GM18909 (cell line): ENCODE data around the gene NECTIN1.
A peak's percentile ranks its signal among the peaks of the same experiment; 100 is the strongest.

Experiments
- ATAC-seq: cut with Tn5 transposase; IDR thresholded peaks from one replicate; pipeline ENCODE4 v1.9.1; 2021; ENCODE audit warnings: mild to moderate bottlenecking; ENCODE audit not compliant: unreplicated experiment, poor library complexity

Gene NECTIN1, protein sequence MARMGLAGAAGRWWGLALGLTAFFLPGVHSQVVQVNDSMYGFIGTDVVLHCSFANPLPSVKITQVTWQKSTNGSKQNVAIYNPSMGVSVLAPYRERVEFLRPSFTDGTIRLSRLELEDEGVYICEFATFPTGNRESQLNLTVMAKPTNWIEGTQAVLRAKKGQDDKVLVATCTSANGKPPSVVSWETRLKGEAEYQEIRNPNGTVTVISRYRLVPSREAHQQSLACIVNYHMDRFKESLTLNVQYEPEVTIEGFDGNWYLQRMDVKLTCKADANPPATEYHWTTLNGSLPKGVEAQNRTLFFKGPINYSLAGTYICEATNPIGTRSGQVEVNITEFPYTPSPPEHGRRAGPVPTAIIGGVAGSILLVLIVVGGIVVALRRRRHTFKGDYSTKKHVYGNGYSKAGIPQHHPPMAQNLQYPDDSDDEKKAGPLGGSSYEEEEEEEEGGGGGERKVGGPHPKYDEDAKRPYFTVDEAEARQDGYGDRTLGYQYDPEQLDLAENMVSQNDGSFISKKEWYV

DNA sequence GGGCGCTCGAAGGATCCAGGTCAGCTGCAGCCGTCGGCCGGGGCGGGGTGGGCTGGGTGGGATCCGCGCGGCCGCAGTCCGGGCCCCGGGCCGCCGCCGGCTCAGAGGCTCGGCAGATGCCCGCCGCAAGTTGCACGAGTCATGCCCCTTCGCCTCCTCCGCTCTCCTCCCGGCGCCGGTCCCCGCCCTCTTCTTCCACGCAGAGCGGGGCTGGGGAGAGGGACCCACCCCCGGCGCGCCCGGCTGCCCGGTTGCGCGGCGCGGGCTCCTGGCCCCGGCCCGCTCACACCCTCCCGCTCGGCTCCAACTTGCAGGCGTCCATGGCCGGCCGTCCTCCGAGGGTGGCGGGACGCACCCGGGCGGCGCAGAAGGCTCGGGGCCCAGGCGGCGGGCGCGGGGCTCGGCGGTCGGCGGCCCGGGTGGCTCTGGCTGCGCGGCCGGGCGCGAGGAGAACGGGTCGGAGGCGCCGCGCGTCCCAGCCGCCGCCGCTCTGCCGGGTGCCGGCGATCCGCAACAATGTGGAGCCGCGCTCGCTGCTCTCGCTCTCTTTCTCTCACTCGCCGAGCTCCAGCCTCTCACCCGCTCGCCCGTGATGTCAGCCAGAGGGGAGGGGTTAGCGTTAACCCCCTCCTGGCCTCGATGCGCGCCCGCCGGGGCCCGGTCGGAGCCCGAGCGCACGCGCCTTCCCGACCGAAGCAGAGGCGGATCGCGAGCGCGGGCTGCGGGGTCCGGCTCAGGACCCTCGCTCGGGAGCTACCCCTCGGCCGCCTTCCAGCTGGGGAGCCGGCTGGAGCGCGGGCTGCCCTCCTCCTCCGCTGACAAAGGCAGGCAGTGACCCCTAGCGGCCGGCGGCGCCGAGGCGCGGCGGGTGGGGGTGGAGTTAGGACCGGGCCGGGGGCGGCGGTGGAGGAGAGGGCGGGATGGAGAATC is at the start of gene NECTIN1:
TSS of gene NECTIN1 (minus strand) at position 550 of the 930 bp plus-strand sequence. CDS start 647 bp downstream, outside the sequence.
- ATAC-seq, result peak; percentile 83

DNA sequence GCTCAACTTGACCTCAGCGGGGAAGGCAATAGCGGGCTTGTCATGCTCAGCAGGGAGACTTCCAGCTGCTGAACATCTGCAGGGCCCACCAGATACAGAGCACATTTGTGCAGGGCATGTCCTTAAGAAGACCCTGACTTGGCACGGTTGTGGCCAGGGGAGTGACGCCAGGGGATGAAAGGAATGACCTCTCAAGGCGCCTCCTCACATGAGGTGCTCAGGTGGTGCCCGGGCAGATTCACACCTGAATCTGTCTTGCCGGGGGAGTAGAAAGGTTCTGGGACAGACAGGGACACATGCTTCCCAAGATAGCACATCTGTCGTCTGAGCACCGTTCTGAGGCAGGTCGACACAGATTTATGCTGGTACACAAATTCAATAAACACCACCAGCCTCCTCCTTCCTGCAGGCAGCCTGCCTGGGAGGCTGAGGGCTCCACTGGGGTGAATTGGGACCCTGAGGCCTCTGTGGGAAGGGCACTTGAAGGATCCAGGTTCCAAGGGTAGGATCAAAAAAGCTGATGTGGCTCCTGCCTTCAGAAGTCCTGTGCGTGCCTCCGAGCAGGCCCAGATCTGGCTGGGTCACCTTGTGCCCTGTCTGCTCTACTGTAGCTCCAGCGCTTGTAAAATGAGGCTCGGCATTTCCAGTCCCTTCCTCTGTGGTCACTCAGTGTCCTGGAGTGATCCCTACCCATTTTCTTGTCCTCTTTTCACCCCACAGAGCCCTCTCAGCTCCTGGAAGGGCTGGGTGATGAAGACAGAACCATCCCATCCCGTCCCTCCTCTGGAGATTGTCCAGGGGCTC is 49.6 kb upstream of the NECTIN1 start:
- ATAC-seq, result no peak

DNA sequence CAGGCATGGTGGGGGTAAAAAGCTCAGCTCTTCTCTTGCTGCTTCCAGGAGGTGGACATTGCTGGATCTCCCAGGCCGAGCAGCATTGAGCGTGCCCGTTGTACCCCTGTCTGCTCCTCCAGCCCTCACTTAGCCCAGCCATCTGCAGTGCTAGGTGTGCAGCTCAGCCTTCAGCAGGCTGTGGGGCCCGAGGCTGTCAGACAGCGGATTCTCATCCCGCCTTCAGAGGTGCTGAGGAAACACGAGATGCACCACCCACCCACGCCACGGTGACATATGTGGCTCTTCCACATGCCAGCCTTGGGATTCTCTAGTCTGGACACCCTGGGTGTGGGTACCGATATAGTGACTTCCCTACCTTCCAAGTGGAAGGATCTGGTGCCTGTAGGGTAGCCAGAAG is 48.9 kb upstream of the NECTIN1 start:
- ATAC-seq, result no peak

DNA sequence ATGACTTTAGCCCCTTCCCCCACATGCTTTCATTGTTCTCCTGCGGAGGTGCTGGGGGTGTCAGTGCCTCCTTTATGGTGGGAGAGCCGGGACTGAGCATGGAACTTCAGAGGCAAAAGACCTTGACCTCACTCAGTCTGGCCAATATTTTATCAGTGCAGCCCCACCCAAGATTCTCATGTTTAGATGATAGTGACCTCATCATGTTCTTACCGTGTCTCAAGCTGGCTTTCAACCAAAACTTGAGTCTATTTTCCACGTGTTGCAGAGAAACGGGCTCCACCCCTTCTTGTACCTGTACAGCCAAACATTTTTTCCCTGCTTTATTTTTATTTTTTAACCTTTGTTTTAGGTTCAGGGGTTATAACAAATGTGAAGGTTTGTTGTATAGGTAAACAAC is 47.7 kb upstream of the NECTIN1 start:
- ATAC-seq, result no peak

DNA sequence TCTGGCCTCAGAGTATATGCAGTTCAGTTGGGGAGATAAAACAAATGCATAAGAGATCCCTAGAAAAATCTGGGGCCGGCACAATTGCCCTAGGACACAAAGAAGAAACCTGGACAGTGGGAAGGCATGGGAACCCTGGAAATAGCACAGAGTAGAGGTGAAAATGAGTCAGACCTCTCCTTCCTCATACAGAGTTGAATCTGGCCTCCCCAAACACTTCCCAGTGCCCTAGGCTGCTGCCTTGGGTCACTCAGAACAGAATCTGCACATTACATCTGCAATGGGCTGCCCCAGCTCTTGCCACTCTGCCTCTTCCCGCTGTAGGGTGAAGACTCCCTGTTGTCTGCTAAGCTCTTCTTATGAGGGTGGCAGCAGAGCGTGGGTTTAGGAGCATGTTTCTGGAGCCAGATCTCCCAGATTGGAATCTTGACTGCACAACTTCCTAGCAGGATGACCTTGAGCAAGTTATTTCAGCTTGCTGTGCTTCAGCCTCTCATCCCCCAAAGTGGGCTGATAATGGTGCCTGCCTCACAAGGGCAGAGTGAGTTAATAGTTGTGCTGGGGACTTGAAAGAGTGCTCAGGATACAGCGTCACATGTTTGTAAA is 47.1 kb upstream of the NECTIN1 start:
- ATAC-seq, result no peak

DNA sequence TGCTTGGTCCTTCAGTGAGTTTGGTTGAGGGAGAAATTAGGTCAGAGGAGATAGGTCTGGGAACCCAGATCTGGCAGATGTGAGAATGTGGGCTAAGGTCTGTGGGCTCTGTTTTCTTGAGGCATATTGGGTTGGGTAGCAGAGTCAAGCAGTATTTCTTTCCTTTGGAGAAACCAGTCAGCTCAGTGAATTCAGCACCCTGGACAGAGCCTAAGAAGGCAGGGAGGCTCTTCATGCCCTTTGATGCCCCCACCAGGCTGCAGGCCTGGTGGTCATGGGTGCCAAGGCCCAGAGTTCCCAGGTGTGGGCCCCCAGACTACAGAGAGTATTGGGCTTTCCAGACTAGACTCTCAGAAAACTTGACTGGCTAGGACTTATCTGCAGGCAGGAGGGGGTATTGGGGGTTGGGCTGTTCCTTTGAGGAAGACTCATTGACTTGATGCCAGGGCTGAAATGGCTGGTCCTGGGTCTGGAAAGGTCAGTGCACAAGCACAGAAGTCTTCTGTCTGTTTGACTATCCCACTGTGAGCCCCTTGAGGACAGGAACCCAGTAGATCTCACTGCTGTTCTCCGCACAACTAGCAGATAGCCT is 45.3 kb upstream of the NECTIN1 start:
- ATAC-seq, result no peak

DNA sequence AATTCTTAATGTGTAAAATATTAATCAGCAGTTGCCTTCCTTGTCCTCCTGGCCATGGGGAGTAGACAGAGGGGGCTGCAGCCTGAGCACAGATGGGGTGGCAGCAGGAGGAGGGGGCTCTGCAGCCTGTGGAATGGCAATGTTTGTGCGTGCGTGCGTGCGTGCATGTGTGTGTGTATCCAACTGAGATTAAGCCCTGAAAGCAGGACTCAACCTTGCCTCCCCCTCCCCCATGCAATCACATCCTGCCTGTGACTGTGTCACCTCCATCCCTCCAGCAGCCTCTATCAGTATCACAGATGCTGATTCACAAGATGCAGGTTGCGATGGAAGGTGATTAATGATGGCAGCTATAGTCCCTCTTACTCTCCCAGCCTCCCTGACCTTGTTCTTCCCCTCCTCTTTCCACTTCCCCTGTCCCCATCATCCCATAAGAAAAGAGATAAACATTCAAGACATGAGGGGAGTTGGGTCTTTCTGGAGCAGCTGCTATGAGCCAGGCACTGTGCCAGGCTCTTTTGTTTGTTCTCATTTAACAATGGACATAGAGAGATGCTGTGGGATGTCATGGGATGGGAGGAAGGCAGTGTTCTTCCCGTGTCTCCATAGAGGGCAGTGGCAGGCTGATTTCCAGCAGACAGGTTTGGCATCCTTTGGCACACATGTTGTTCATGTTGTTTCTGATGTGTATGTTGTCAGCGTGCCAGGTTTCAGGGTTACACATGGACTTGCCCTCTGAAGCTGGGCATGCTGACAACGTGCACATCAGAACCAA is 43.8 kb upstream of the NECTIN1 start:
- ATAC-seq, result no peak

DNA sequence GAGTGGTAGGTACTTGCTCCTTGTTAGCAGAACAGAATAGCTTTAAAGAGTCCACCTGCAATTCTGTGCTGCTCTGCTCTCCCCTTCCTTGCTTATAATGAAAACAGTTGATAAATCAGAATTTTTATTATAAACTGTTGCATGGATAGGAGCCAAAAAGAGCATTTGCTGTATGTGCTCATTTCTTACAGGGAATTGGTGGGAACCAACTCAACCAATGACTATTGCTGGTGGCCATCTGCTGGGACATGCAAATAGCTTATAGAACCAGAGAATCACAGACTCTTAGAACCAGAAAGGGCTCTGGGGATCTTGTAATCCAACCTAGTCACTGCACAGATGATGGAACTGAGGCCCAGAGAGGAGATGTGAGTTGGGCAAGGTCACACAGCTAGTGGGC is 43.1 kb upstream of the NECTIN1 start:
- no peak for ATAC-seq

DNA sequence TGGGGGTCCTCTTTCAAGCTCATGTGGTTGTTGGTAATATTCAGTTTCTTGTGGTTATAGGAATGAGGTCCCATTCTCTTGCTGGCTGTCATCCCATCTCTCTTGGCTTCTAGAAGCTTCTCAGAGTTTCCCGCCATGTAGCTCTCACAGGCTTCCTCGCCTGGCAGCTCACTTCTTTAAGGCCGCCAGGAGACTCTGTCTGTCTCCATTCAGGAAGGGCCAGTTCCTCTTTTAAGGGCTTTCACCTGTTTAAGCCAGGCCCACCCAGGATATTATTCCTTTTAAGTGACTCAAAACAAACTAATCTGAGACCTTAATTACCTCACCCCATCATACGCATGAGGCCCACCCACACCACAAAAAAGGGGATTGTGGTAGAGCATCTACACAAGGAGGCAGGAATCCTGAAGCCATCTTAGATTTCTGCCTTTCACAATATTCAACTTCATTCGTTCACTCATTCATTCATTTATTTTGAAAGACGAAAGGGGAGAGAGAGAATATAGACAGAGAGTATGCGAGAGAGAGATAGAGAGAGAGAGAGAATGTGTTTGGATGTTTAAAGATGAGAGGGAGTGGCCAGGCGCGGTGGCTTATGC is 42.3 kb upstream of the NECTIN1 start:
- no peak for ATAC-seq

DNA sequence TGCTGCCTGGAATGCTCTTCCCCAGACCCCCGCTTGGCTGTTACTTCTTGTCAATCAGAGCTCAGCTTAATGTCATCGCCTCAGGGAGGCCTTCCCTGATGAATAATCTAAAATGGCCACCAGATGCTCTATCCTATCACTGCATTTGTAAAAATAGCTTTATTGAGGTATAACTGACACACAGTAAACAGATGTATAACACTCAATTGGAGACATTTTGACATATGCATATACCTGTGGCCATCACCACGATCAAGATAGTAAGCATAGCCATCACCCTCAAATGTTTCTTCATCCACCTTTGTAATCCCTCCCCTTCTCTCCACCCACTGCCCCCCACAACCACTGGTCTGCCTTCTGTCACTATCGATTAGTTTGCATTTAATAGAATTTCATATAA is 36.6 kb upstream of the NECTIN1 start:
- ATAC-seq, result no peak

DNA sequence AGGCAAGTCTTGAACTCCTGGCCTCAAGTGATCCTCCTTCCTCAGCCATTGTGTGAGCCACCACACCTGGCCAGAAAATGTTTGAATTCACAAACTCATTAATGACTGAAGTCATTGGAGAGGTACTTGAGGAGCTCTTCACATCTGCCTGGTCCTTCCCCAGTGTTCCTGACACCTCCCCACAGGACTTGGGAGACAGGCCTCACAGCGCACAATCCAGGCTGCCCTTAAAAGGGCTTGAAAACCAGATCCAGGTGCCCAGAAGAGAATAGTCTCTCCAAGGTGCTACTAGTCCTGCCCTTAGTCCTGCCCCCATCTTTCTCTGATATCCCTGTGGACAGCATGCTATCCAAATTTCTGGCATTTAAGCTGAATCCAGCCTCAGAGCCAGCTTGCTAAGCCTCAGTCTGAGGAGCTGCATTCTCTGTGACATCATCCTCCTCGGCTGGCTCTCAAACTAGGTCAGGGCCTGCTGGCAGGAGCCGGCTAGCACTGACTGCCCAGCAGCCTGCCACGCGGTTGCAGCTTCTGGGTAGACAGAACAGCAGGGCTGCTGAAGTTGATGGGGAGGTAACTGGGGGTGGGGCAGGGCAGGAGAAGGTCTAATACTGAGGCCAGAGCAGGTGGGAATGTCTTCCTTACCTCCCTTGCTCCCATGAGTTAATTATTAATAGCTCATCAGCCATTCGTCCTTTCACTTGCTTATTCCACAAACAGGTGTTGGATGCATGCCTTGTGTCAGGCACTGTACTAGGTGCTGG is 35.3 kb upstream of the NECTIN1 start:
- no peak for ATAC-seq

DNA sequence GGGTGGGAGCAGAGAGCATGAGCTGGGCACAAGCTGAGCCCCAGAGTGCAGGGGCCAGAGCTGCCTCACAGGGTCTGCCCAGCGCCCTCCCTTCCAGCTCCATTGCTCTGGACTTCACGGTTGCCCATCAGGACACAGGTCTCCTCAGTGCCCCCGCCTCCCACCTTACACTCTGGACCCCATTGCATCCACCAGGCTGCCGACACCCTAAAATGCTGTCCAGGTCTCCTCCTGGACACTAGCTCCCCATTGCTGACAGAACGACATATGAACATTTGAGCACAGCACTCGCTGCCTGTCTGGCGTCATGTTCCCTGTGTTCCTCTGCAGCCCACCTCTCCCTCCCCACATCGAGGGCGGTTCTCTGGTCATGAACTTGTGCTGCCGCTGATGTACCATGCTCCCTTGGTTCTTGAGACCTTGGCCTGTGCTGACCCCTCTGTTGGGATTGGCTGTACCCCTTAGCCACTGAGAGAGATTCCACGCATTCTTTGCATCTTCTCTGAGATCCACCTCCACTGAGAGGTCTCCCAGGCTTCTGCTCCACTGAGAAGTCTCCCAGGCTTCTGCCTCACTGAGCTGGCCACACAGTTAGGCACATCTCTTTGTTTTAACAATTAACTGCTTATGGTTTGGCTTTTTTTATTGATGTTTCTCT is 34.2 kb upstream of the NECTIN1 start:
- ATAC-seq, result no peak

DNA sequence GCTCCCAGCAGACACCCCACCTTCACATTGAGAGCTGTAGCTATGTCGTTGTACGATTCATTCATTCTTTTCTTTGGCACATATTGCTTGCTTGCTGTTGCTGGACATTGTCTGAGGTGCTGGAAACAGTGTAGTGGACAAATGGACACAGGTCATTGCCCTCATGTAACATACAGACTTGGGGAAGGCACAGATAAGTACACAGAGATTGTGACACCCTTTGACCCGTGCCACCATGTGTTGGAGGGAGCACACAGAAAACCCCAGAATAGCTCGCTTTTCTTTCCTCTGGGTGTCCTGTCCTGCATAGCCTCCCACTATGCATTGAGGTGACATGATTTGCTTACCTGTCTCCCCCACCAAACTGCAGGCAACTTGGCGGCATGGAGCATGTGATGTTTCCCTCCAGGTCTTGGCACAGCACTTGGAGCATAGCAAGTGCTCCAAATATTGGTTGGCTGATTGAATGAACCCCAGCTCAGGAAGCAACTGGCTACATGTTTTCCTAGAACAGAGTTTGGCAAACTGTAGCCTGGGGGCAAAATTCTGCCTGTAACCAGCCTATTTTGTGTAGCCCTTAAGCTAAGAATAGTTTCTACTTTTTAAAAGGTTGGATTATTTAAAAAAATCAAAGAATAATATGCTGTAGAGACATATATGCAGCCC is 30.9 kb upstream of the NECTIN1 start:
- ATAC-seq, result no peak

DNA sequence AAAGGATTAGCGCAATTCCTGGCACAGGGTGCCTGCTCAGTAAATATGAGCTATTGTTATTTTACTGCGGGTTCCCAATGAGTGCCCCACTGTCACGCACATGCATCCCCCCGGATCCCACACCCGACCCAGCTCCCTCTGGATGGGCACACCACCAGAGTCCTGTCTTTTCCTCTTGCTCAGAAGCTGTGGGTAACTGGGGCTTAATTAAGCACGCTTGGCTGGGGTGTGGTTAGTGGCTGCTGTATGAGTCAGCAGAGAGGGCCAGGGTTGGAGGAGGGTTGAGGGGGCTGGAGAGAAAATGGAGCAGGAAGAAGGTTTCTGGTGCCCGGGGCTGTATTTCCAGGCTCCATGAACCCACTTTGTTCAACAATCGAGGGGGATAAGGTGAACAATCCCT is 30.3 kb upstream of the NECTIN1 start:
- ATAC-seq, result no peak

DNA sequence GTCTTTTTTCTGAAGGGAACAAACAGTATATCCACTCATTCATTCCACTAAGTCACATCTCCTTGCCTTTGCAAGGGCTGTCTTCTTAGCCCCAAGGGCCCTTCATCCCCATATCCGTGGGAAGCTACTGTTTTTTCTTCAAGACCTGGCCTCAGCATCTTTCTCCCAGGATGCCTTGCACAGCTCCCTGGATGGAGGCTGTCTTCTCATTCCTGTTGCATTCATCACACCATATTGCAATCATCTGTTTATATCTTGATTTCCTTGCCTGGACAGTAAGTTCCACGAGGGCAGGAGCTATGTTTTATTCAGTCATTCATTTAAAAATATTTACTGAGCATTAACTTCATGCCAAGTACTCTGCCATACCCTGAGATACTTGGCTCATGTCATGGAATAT is 29.3 kb upstream of the NECTIN1 start:
- ATAC-seq, result no peak

DNA sequence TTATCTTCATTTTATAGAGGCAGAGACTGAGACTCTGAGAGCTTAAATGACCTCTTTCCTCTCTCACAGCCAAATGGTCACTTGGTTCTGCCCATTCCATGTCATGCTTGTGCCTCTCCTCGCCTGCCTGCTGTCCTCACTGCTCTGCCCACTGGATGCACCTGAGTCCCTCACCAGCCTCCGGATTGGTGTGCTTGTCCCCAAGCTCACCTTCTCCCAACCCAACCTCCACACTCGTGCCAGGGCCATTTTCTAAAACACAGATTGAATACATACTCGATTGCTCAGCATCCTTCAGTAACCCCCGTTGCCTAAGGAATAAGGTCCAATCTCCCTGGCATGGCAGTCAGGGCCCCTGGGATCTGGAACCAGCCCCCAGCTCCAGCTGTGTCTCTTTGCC is 28.4 kb upstream of the NECTIN1 start:
- no peak for ATAC-seq
